HFF-Myc (cell line): Measurements from ENCODE around the gene PRSS27.
"Not testable (repeated sequence)": the region's sequence is repeated elsewhere in the genome, so short reads cannot be mapped to it uniquely, and the experiment has no call there.

Experiments used
- DNase-seq: peaks from one replicate; pipeline ENCODE4 v3.0.0-alpha.2; 2011; ENCODE audit warnings: low read depth; ENCODE audit errors: extremely low read depth
- H3K4me3 ChIP-seq: replicated peaks from 2 replicates; pipeline ENCODE4 v1.5.1; 2011; ENCODE audit warnings: low read depth, mild to moderate bottlenecking, control low read depth, low read length
- TF ChIP-seq, protein P1 (sequence below): IDR thresholded peaks from 2 replicates; pipeline ENCODE4 v1.5.1; 2012; ENCODE audit warnings: mild to moderate bottlenecking, low read depth, low read length, control low read depth; ENCODE audit errors: missing control alignments

The PRSS27 gene

DNA sequence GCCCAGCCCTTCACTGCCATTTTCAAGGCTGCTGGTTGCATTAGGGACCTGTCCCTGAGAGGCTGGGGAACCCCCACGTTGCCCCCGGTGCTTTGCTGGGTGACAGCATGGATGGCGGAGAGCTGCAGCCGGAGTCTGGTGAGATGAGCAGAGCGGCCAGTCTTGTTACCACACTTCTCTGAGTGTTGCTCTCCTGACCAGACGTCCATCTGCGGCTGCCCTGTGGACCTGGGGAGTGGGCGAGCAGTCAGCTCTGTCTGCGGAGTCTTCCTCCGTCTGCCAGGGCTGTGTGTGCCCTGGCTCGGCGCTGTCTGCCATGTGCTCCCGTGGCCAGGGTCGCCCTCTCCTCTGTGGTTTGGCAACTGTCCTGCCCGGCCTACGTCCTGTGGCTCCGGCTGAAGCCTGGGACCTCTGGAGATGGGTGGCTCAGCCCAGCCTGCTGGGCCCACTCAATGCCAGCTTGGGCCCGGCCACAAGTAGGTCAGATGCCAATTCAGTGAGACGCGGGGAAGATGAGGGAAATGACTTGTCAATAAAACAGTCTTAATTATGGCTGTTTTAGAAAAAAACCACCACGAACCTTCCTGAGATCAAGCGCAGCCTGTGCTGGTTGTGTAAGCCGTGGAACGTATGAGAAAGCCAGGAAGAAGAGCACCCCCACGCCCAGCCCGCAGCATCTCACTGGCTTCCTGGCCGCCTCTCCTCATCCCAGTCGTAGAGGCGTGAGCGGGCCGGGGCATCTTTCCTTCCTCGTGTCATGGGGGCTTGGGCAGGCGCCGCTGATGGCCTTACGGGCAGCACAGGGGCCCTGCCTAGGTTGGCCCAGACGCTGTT lies 29.8 kb downstream of the PRSS27 start:
- H3K4me3 ChIP-seq, result no peak overlapping the region
- TF ChIP-seq, protein P1, sequence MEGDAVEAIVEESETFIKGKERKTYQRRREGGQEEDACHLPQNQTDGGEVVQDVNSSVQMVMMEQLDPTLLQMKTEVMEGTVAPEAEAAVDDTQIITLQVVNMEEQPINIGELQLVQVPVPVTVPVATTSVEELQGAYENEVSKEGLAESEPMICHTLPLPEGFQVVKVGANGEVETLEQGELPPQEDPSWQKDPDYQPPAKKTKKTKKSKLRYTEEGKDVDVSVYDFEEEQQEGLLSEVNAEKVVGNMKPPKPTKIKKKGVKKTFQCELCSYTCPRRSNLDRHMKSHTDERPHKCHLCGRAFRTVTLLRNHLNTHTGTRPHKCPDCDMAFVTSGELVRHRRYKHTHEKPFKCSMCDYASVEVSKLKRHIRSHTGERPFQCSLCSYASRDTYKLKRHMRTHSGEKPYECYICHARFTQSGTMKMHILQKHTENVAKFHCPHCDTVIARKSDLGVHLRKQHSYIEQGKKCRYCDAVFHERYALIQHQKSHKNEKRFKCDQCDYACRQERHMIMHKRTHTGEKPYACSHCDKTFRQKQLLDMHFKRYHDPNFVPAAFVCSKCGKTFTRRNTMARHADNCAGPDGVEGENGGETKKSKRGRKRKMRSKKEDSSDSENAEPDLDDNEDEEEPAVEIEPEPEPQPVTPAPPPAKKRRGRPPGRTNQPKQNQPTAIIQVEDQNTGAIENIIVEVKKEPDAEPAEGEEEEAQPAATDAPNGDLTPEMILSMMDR, result no peak
- no peak for DNase-seq

DNA sequence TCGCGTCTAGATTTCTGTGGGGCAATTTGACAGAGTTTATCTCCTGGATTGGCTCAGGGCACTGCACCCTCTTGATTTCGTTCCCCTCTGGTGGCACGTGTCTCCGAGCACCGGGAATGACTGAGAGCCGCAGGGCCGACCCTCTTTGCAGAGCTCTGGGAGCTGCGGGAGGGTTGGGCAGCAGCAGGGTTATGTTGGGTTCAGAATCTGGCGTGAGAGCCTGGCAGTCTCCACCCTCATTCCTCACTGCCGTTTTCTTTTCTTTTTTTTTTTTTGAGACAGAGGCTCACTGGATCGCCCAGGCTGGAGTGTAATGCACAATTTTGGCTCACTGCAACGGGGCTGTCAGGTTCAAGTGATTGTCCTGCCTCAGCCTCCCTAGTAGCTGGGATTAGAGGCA lies 30.6 kb downstream of the PRSS27 start:
- DNase-seq, H3K4me3 ChIP-seq: not testable (repeated sequence)

DNA sequence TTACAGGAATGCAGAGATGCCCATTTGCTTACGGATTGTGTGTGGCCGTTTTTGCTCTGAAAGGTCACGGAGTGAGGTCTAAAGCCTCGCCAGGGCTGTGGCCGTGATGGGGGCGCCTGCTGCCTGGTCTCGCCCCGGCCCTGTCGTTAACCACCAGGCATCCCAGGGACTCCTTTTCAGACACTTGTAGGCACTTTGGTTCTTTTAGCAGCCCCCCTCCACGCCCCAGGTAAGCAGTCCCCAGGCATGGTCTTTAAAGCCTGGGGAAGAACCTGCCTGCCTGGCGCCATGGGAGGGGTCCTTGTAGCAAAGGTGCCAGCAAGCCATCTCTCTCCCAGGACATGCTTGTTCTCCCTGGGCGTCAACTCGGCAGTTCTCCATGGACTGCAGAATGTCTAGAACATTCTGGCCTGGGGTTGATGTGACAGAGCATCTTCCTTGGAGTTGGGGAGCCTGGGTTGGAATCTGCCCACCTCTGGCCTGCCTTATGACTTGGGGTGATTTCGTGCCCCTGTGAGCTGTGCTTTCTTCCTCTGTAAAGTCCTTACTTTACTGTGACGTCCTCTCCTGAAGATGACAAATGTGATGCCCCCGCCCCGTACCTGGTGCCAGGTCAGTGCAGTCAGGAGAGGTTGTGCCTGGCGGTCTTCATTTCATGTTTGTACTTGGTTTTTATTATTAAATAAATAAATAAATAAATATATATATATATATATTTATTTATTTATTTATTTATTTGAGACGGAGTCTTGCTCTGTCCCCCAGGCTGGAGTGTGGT lies 32.3 kb downstream of the PRSS27 start:
- TF ChIP-seq, protein P1, result no peak
- no peak for DNase-seq
- no peak overlapping the region for H3K4me3 ChIP-seq

DNA sequence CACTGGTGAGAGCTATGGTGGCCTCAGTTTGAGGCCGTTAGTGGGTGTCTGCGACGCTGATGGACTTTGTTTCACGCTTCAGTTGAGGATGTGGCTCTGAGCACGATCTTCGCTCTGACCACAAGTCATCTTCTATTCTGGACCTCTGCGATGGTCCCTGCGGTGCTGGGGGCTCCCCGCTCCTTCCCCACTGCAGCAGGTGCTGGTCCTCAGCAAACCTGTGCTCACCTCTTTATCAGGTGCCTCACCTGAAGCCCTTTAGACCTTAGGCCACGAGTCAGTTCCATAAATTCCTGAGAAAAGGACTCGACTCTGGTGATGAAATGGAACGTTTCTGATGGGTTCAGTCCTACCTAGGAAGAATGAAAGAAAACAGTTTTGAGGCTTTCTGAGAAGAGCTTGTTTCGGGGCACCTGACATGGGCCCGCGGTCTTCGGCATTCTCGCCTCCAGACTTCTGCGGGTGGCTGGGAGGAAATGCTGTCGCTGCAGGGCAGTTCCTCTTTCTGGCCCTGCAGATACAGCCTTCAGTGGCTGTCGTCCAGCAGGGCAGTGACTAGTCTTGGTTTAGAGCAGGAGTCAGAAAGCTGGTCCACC lies 33.0 kb downstream of the PRSS27 start:
- H3K4me3 ChIP-seq, result no peak overlapping the region
- TF ChIP-seq, protein P1, result no peak
- DNase-seq, result no peak

DNA sequence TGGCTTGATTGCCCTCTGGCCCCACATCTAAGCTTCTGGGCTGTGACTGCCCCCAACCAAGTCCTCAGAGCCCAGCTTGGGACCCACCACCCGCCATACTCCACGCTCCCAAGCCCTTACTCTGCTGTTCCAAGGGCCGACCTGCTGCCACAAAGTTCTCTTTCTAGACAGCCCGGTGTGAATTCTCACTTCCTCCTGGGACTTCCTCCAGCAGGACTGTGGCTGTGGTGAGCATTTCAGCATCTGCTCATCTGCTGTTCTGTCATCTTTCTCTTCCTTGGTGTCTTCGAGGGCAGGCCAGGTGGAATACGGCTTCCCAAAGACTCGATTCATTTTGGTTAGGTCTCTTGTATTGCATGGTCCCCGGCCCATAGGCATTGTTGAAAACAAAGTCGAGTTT lies 33.9 kb downstream of the PRSS27 start:
- not testable (repeated sequence) for DNase-seq, H3K4me3 ChIP-seq

DNA sequence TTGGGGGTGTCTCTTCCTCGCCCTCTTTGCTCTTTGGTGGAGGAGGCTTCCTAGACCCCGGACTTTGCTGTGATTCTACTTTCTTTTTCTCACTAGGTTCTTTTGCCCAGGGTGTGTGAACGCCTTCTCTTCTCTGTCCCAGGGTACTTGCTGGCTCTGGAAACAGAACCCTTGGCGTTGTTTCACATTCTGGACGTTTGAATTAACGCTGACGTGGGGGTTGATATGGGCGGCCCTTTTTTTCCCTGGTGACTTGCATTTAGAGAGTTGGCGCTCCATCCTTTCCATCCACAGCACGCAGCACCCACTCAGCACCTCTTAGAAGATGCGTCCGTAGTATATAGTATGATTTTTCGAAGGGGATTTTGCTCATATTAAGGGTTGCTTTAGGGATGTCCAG lies 37.0 kb downstream of the PRSS27 start:
- H3K4me3 ChIP-seq, result peak overlapping the region; percentile 93

DNA sequence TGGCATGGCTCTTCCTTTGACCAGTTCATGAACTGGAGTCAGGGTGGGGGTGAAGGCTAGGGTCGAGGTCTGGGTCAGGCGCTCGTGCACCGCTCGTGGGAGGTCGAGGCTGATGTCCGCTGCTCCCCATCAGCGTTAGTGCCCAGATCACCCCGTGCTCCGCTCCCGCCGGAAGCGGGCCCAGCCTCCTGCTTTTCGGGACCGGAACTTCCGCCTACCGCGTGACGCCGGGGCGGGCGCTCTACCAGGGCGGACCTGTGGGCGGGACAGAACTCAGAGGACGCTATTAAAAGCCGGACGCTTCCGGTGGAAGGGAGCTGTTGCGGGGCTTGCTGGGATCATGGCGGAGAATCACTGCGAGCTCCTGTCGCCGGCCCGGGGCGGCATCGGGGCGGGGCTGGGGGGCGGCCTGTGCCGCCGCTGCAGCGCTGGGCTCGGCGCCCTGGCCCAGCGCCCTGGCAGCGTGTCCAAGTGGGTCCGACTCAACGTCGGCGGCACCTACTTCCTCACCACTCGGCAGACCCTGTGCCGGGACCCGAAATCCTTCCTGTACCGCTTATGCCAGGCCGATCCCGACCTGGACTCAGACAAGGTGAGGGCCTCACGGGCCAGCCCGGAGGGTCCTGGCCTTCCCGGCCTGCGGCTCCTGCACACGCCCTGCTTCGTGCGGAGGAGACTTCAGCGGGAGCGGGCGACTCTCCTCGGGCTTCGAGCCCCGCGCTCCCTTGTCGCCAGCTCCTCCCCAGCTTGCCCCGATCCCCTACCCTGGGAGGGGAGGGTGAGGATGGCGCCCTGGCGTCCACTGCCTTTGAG lies 37.6 kb downstream of the PRSS27 start, which contains the start of gene KCTD5:
KCTD5 (plus strand) TSS at position 315 of the 813 bp plus-strand sequence; CDS start at position 341, 26 bp downstream.
- H3K4me3 ChIP-seq, result peak within 1 kb of the TSS; percentile 93
- peak; percentile 84 for DNase-seq
- TF ChIP-seq, protein P1, result no peak

More for the DNA sequence above, 37.0 kb downstream of the PRSS27 start:
- not testable (repeated sequence) for DNase-seq

DNA sequence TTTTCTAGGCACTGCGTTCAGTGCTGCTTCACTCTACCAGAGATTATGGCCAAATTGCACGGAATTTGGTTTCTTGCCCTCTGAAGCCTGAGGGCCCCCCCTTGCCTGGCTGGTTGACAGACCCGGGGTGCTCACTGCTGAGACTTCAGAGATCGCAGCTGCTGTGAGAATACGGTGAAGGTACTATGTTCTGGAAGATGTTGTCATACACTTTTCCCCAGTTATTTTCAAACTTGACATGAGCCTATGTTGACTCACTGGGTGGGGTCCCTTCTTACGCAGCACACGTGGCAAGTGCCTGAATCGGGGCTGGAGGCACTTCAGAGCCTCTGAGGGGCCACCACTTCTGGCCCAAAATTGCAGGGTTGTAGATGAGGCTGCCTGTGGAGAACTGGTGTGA lies 39.7 kb downstream of the PRSS27 start:
- not testable (repeated sequence) for DNase-seq, H3K4me3 ChIP-seq

DNA sequence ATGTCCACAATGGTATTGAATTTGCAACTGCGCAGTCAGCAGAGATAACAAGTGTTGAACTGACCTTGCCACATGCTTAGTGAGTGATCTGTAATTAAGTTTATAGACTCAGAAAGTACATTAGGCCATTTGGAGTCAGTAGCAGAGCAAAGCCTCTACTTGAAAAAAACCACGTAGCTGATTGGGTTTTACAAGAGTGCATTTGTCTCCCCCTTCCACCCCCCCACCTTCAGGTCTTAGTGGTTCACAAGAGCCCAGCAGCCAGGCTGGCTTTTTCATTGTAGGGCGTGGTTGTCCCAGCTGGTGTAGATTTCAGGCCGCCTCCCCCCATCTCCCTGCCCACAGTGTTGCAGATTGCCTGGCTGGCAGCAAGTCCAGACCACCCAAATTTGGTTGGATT lies 40.1 kb downstream of the PRSS27 start:
- not testable (repeated sequence) for DNase-seq, H3K4me3 ChIP-seq

DNA sequence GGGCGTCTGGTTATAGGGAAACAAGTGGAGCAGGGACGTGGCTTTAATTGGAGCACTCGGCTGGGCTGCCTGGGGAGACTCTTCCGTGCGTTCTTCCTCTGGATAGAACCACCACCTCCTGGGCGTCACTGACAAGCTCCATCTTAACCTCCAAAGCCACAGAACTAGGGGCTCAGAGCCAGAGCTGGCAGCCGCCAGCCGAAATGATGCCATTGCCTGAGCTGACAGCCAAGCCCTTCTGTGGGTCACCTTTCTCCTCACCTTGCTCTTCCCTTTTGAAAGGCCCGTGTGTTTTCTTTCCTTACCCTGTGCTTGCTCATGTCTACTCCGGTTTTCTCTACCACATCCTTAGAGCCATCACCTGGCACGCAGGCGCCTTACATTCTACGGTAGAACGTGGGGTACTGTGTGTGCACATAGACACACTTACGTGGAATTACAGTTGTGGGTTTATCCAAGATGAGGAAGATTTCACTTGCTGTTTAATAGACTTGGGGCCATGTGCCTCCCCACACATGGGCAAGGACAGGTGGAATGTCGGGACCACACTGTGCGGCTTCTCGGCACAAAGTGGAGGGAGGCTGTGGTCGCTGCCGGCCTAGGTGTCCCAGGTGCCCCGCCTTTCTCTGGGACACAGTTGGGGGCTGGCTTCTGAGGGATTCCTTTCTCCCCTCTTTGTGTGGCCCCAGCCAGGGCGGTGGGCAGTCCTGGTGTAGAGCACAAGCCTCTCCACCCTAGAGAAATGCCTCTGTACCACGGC lies 41.6 kb downstream of the PRSS27 start:
- DNase-seq, H3K4me3 ChIP-seq: not testable (repeated sequence)

DNA sequence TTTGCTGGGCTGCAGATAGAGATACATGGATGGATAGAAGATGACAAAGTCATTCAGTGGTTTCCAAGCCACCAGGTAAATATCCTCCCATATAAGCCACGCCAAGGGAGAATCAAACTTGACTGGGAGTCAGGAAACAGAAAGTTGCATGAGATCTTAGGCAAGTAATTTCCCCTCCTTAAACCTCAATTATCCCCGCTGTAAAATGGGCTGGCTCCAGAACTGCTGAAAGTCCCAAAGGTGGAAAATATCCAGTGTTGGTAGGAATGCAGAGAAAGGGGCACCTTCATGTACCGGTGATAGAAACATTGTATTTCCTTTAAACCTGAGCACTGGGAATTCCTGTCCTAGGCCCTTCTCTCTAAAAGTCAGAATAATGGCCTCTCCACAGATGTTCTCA lies 43.1 kb downstream of the PRSS27 start:
- not testable (repeated sequence) for H3K4me3 ChIP-seq, DNase-seq
